A673 (cell line): ENCODE results near the gene LDLRAD3. TPM values are rescaled to one million over a fixed set of nuclear protein-coding genes. Genes with fewer than 3 reads are reported as not detected.

Source experiments
- BruUV-seq: library from RNA; stranded (reverse); fragments of 400-500 nt; replicated peaks from 2 replicates; lab custom pipeline; 2021; lab: Mats Ljungman, UMichigan
- CTCF ChIA-PET: fragments of 300-600 bp; sonication (Branson Sonifier 250); formaldehyde crosslinking; loops from one replicate; lab custom pipeline; 2022; ENCODE audit warnings: antibody characterized with exemption; lab: Charles Lee
- POLR2A ChIA-PET: fragments of 300-600 bp; sonication (Branson Sonifier 250); formaldehyde crosslinking; loops from one replicate; lab custom pipeline; 2022; ENCODE audit warnings: antibody characterized with exemption; ENCODE audit not compliant: low non-redundant PET; lab: Charles Lee
- DNase-seq: peaks from one replicate; pipeline ENCODE4 v3.0.0-alpha.2; 2015; ENCODE audit warnings: low spot score
- H3K27ac ChIP-seq: fragments of 200-600 bp; sonication (generic); 2 replicates; pipeline ENCODE4 v1.5.1; 2016; ENCODE audit warnings: mixed run types, low read depth, mild to moderate bottlenecking, mixed read lengths, antibody characterized with exemption, low read length; ENCODE audit not compliant: poor library complexity, severe bottlenecking
- H3K27me3 ChIP-seq: fragments of 200-600 bp; sonication (generic); replicated peaks from 2 replicates; pipeline ENCODE4 v1.6.1; 2017; ENCODE audit warnings: mixed run types, low read depth, mild to moderate bottlenecking, mixed read lengths, antibody characterized with exemption, low read length; ENCODE audit not compliant: insufficient read depth, poor library complexity
- H3K36me3 ChIP-seq: fragments of 200-600 bp; sonication (generic); 2 replicates; pipeline ENCODE4 v1.6.1; 2016; ENCODE audit warnings: mixed run types, mild to moderate bottlenecking, mixed read lengths, antibody characterized with exemption, low read length; ENCODE audit not compliant: insufficient read depth, poor library complexity, severe bottlenecking
- H3K4me1 ChIP-seq: fragments of 200-600 bp; sonication (generic); 2 replicates; pipeline ENCODE4 v1.6.1; 2017; ENCODE audit warnings: mixed run types, mild to moderate bottlenecking, mixed read lengths, antibody characterized with exemption, low read length; ENCODE audit not compliant: insufficient read depth, poor library complexity, severe bottlenecking
- H3K4me3 ChIP-seq: fragments of 200-600 bp; sonication (generic); 2 replicates; pipeline ENCODE4 v1.5.1; 2016; ENCODE audit warnings: low read depth, mixed run types, mild to moderate bottlenecking, mixed read lengths, low read length; ENCODE audit not compliant: poor library complexity, severe bottlenecking
- H3K9me3 ChIP-seq: fragments of 200-600 bp; sonication (generic); 2 replicates; pipeline ENCODE4 v1.6.1; 2016; ENCODE audit warnings: mixed run types, low read depth, mild to moderate bottlenecking, mixed read lengths, antibody characterized with exemption, low read length; ENCODE audit not compliant: poor library complexity, severe bottlenecking
- CTCF ChIP-seq: fragments of 300-800, 200-600 bp; sonication (generic); conservative IDR thresholded peaks from 2 replicates; pipeline ENCODE4 v1.5.1; 2017; ENCODE audit warnings: low read depth, mild to moderate bottlenecking, antibody characterized with exemption, low read length, moderate library complexity, mixed read lengths
- EZH2 ChIP-seq: fragments of 200-600 bp; sonication (generic); IDR thresholded peaks from 2 replicates; pipeline ENCODE4 v1.6.1; 2017; ENCODE audit warnings: borderline replicate concordance, low read depth, mild to moderate bottlenecking, mixed read lengths, antibody characterized with exemption, low read length; ENCODE audit not compliant: poor library complexity, severe bottlenecking
- intact Hi-C: fragments of 100-400 bp; cut with micrococcal nuclease; formaldehyde crosslinking; loops from one replicate; pipeline ENCODE4 v1.10.0; 2022; ENCODE audit not compliant: unreplicated experiment
- total RNA-seq: library from RNA; stranded (reverse); gene quantifications from 2 replicates; pipeline ENCODE4 v1.2.3, GENCODE V29; 2021

LDLRAD3 gene
- total RNA-seq, 1 experiment from 2014 or later, result 13.1 TPM

- ChIA-PET POLR2A (no interaction called here), CTCF (no interaction called here)
- no peak for DNase-seq
- H3K36me3 ChIP-seq, result no peaks in the 10 kb centered on the region
- no peaks in the 10 kb centered on the region for H3K27me3 ChIP-seq
- H3K4me3 ChIP-seq, result no peak overlapping the region
- intact Hi-C loops, result no loop called here
- H3K4me1 ChIP-seq, result no peaks in the 10 kb centered on the region
- no peak overlapping the region for H3K27ac ChIP-seq
- no peaks in the 10 kb centered on the region for H3K9me3 ChIP-seq
- no TSS peak for BruUV-seq
- no peak for TF ChIP-seq EZH2
- TF ChIP-seq CTCF, result no peak
Measured at GRCh38 chr11:36141196-36141953, 197.5 kb downstream of the LDLRAD3 start.

GRCh38 chr11:36141956-36142355 lies 198.1 kb downstream of the LDLRAD3 start:
- ChIA-PET CTCF (no interaction called here), POLR2A (no interaction called here)
- no peaks in the 10 kb centered on the region for H3K9me3 ChIP-seq
- no peaks in the 10 kb centered on the region for H3K36me3 ChIP-seq
- intact Hi-C loops, result no loop called here
- H3K4me1 ChIP-seq, result no peaks in the 10 kb centered on the region
- no peaks in the 10 kb centered on the region for H3K27me3 ChIP-seq
- no peak overlapping the region for H3K4me3 ChIP-seq
- no peak for DNase-seq
- TF ChIP-seq CTCF (no peak), EZH2 (no peak)
- no TSS peak for BruUV-seq
- no peak overlapping the region for H3K27ac ChIP-seq

- Histone ChIP-seq H3K4me3 (no peak overlapping the region), H3K9me3 (no peaks in the 10 kb centered on the region), H3K4me1 (no peaks in the 10 kb centered on the region), H3K27ac (no peak overlapping the region), H3K27me3 (no peaks in the 10 kb centered on the region), H3K36me3 (no peaks in the 10 kb centered on the region)
- CTCF ChIA-PET, result interaction anchor here (0.5 kb wide), 1 partner anchor 654 kb away, joined by 3 read pairs; no protein-coding TSS in a partner anchor
- no TSS peak for BruUV-seq
- no peak for DNase-seq
- TF ChIP-seq EZH2, result no peak
- POLR2A ChIA-PET, result no interaction called here
- intact Hi-C loops, result no loop called here
Measured at GRCh38 chr11:36142439-36142838, 198.6 kb downstream of the LDLRAD3 start.

- no peak for DNase-seq
- no TSS peak for BruUV-seq
- H3K4me1 ChIP-seq, result no peaks in the 10 kb centered on the region
- TF ChIP-seq EZH2 (no peak), CTCF (no peak)
- no peaks in the 10 kb centered on the region for H3K36me3 ChIP-seq
- ChIA-PET CTCF (interaction anchor here (0.5 kb wide), 1 partner anchor 655 kb away, joined by 3 read pairs; no protein-coding TSS in a partner anchor), POLR2A (no interaction called here)
- no peaks in the 10 kb centered on the region for H3K27me3 ChIP-seq
- H3K27ac ChIP-seq, result no peak overlapping the region
- H3K9me3 ChIP-seq, result no peaks in the 10 kb centered on the region
- intact Hi-C loops, result no loop called here
- no peak overlapping the region for H3K4me3 ChIP-seq
Measured at GRCh38 chr11:36142879-36143278, 199.0 kb downstream of the LDLRAD3 start.
